GM21367 (cell line): ENCODE data around the gene PCDHGA2.
"Not testable (repeated sequence)": the region's sequence is repeated elsewhere in the genome, so short reads cannot be mapped to it uniquely, and the experiment has no call there.

Source experiments
- ATAC-seq: cut with Tn5 transposase; IDR thresholded peaks from one replicate; pipeline ENCODE4 v1.9.1; 2021; ENCODE audit not compliant: unreplicated experiment

PCDHGA2 gene

GRCh38 chr5:141346017-141346416 is 7.5 kb downstream of the PCDHGA2 start:
- ATAC-seq = not testable (repeated sequence)

GRCh38 chr5:141349917-141350619 is 11.5 kb downstream of the PCDHGA2 start, which contains the start of gene PCDHGB1:
PCDHGB1 (plus strand) TSS chr5:141350099; CDS start chr5:141350261, 162 bp downstream.
- ATAC-seq = peak; percentile 83

DNA sequence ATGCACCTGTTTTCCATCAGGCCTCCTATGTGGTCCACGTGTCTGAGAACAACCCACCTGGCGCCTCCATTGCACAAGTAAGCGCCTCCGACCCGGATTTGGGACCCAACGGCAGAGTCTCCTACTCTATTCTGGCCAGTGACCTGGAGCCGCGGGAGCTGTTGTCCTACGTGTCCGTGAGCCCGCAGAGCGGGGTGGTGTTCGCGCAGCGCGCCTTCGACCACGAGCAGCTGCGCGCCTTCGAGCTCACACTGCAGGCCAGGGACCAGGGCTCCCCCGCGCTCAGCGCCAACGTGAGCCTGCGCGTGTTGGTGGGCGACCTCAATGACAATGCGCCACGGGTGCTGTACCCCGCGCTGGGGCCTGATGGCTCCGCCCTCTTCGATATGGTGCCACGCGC is 13.0 kb downstream of the PCDHGA2 start:
- no peak for ATAC-seq

DNA sequence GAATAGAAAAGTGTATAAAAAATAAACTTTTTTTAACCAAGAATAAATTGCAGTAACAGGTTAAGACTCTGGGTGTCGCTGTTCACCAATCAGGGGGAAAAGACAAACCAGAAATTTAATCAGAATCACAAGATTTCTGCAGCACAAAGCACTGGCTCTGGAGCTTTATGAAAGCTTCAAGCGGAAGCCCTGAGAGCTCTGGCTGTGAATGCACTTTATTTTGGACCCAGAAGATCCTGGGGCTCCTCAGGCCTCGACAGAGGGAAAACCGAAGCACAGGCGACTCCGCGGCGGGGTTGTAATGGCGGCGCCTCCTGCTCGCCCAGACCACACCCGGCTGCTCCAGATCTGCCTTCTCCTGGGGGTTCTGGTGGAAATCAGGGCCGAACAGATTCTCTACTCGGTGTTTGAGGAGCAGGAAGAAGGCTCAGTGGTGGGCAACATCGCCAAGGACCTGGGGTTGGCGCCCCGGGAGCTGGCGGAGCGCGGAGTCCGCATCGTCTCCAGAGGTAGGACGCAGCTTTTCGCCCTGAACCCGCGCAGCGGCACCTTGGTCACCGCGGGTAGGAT is 16.4 kb downstream of the PCDHGA2 start, which contains the start of gene PCDHGA4:
PCDHGA4 (plus strand) TSS at position 122 of the 570 bp plus-strand sequence; CDS start at position 209, 87 bp downstream.
- no peak for ATAC-seq

- ATAC-seq = no peak
Observed at GRCh38 chr5:141355641-141356040, 17.1 kb downstream of the PCDHGA2 start.

- ATAC-seq = no peak
Observed at GRCh38 chr5:141356133-141356532, 17.6 kb downstream of the PCDHGA2 start.

DNA sequence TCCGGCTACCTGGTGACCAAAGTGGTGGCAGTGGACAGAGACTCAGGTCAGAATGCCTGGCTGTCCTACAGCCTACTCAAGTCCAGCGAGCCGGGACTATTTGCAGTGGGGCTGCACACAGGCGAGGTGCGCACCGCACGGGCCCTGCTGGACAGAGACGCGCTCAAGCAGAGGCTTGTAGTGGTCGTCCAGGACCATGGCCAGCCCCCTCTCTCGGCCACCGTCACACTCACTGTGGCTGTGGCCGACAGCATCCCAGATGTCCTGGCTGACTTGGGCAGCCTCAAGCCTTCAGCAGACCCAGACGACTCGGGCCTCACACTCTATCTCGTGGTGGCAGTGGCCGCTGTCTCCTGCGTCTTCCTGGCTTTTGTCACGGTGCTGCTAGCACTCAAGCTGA is 18.4 kb downstream of the PCDHGA2 start:
- ATAC-seq = no peak

DNA sequence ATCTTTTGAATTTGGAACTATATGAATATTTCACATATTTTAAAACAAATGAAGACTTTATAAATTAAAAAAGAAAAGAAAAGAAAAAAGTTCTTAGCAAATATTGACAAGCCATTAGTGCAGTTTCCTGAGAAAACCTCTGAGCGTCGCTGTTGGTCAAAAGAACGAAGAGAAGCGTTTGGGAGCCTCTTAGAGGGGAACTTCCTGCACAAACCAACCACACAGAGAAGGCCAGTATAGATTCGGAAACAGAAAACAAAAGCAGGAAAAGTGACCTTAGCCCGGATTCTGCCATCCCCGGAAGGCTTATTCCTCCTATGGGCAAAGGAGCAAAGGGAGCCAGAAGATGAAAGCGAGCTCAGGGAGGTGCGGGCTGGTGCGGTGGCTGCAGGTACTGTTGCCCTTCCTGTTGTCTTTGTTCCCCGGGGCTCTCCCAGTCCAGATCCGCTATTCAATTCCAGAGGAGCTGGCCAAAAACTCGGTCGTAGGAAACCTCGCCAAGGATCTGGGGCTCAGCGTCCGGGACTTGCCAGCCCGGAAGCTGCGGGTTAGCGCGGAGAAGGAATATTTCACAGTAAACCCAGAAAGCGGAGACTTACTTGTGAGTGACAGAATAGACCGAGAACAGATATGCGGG is 21.3 kb downstream of the PCDHGA2 start, which contains the start of gene PCDHGB2:
PCDHGB2 (plus strand) TSS at position 205 of the 637 bp plus-strand sequence; CDS start at position 347, 142 bp downstream.
- ATAC-seq = no peak

DNA sequence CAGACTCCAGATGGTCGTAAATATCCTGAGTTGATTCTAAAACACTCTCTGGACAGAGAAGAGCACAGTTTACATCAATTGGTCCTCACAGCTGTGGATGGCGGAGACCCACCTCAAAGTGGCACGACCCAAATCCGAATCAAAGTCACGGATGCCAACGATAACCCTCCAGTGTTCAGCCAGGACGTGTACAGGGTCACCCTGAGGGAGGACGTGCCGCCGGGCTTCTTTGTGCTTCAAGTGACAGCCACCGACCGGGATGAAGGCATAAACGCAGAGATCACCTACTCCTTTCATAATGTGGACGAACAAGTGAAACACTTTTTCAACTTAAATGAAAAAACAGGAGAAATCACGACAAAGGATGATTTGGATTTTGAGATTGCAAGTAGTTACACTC is 22.1 kb downstream of the PCDHGA2 start:
- ATAC-seq = no peak

- ATAC-seq = no peak
Observed at GRCh38 chr5:141362719-141363118, 24.2 kb downstream of the PCDHGA2 start.

DNA sequence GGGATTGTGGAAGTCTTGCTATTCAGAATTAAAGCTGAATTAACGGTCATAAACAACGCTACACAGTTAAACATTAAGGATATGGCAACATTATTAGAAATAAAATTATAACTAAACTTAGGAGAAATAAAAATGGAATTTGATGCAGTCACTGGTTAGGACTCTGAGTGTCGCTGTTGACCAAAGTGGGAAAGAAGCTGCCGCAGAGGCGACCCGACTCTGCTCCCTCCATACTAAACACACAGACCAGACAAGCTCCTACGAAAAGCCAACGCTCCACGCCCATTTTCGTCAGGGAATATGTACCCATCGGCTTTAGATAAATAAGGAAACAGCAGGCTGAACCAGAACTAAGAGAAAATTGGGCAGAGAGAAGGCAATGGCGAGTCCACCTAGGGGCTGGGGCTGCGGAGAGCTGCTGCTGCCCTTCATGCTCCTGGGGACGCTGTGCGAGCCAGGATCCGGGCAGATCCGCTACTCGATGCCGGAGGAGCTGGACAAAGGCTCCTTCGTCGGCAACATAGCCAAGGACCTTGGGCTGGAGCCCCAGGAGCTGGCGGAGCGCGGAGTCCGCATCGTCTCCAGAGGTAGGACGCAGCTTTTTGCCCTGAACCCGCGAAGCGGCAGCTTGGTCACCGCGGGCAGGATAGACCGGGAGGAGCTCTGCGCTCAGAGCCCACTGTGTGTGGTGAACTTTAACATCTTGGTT is 25.5 kb downstream of the PCDHGA2 start, which contains the start of gene PCDHGA5:
PCDHGA5 (plus strand) TSS at position 211 of the 709 bp plus-strand sequence; CDS start at position 380, 169 bp downstream.
- ATAC-seq = no peak

GRCh38 chr5:141366016-141366896 is 27.7 kb downstream of the PCDHGA2 start:
- ATAC-seq = no peak

- ATAC-seq = peak; percentile 91
Observed at GRCh38 chr5:141369994-141370848, 31.7 kb downstream of the PCDHGA2 start, which contains the start of gene PCDHGB3. PCDHGB3 (plus strand) TSS chr5:141370242; CDS start chr5:141370395, 153 bp downstream.

- no peak for ATAC-seq
Observed at GRCh38 chr5:141371572-141372475, 33.3 kb downstream of the PCDHGA2 start.

GRCh38 chr5:141373673-141374317 is 35.2 kb downstream of the PCDHGA2 start, which contains the start of gene PCDHGA6:
PCDHGA6 (plus strand) TSS chr5:141373891; CDS start chr5:141374084, 193 bp downstream.
- ATAC-seq = no peak

GRCh38 chr5:141374627-141375026 is 36.1 kb downstream of the PCDHGA2 start:
- no peak for ATAC-seq

DNA sequence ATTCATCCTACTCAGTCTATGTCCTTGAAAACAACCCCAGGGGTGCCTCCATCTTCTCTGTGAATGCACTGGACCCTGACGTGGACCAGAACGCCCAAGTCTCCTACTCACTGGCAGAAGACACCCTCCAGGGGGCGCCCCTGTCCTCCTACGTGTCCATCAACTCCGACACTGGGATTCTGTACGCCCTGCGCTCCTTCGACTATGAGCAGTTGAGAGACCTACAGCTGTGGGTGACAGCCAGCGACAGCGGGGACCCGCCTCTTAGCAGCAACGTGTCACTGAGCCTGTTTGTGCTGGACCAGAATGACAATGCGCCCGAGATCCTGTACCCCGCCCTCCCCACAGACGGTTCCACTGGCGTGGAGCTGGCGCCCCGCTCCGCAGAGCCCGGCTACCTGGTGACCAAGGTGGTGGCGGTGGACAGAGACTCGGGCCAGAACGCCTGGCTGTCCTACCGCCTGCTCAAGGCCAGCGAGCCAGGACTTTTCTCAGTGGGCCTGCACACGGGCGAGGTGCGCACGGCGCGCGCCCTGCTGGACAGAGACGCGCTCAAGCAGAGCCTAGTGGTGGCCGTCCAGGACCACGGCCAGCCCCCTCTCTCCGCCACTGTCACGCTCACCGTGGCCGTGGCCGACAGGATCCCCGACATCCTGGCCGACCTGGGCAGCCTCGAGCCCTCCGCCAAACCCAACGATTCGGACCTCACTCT is 37.0 kb downstream of the PCDHGA2 start:
- ATAC-seq = not testable (repeated sequence)
